ENCODE measurements around the gene WHRN.

The WHRN gene

DNA sequence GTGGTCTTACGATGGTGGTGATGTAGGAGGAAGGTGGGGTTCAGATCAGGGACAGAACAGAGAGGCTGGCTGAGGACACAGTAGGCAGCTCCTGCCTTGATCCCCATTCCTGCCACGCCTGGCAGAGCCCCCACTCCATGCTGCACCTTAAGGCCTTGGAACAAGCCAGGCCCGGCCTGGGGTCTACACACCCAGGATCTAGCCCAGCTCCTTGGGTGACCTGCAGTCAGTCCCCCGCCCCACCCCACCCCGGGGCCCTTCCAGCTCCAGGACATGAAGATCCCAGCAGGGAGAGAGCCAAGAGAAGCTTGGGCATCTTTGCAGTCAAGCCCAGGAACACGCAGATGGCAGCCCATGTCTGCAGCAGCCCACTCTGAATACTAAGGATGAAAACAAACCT, 34.7 kb downstream of the WHRN start:
- DNase-seq (ENCODE audit: low read depth) = no peak

DNA sequence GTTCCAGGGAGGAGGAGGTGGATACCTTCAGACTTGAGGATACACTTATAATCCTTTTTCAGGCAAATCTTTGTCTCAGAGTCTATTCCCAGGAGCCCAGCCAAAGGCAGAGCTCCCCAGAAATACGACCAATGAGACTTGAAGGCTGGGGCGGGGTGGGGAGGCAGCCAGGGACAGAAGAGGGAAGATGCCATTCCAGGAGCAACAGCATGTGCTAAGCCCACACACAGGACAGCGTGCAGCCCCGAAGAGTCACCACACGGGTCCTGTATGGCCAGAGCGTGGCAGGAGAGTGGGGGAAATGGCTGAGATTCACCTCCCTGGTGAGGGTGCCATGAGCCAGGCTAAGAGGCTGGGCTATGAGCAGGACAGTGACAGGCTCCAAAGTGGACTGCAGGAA, 35.2 kb downstream of the WHRN start:
- no peak for DNase-seq (ENCODE audit: low read depth)

DNA sequence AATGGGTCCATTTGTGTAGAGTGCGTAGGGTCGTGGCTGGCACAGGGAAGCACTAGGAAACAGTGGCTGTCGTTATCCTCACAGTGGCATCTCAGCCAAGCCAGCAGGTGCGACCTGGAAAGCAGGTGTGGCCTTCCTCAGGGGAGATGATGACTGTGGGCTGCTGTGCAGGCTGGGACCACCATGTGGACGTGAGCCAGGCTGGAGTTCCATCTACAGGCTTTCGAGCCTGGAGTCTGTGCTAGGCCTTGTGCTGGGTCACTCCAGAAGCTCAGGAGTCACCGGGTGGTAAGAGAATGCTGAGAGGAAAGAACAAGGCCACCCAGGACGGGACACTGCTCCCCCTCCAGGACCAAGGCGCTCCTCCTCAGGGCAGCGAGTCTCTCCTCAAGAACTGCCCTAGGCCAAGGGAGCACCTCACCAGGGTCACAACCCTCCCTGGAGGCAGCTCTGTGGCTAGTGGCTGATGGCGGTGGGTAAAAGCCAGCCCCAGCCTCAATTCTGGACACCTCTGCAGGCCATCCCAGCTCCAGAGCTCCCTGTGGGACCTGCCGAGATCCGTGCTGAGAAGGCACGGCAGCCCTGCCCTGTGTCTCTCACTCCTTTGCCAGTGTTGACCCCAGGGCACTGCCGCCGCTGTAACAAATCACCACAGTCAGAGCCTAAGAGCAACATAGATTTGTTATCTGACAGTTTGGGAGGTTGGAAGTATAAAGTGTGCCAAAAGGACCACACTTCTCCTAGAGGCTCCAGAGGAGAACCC, 36.0 kb downstream of the WHRN start:
- DNase-seq (ENCODE audit: low read depth) = no peak

DNA sequence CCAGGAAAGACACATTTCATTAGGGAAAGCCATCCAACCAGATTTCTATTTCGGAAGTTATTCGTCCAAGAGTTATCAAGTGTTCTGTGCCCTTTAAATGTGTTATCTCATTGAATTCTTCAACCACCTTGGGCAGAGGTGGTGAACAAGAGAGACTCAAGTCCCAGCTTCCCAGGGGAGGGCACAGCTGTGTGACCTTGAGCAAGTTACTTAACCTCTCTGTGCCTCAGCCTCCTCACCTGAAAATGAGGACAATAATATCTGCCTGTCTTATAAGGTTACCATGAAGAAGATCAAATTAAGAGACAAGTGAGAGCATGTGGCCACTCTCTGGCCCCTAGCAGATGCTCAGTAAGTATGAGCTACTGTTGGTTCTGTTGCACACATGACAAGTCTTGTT, 37.4 kb downstream of the WHRN start:
- no peak for DNase-seq (ENCODE audit: low read depth)

DNA sequence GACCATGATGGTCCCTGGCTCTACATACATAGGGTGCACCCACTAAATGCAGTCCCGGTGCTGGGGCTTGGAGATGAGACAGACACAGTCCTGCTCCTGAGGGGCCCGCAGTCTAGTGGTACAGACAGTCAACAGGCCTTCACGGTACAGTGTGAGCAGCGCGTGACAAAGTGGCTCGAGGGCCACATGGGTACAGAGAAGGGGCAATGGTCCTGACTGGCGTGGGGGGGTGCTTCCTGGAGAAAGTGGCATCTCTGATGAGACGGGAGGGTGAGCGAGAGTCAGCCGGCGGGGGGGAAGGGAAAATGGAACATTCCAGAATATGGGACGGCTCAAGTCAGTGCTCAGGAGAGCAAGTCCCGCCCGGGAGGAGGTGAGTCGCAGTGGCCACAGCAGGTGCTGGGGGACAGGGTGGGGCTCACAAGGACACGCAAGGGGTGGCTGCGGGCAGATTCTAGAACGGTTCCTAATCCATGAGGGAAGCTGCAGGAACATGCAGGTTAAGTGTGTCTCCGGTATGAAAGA, 38.0 kb downstream of the WHRN start:
- DNase-seq (ENCODE audit: low read depth) = no peak

DNA sequence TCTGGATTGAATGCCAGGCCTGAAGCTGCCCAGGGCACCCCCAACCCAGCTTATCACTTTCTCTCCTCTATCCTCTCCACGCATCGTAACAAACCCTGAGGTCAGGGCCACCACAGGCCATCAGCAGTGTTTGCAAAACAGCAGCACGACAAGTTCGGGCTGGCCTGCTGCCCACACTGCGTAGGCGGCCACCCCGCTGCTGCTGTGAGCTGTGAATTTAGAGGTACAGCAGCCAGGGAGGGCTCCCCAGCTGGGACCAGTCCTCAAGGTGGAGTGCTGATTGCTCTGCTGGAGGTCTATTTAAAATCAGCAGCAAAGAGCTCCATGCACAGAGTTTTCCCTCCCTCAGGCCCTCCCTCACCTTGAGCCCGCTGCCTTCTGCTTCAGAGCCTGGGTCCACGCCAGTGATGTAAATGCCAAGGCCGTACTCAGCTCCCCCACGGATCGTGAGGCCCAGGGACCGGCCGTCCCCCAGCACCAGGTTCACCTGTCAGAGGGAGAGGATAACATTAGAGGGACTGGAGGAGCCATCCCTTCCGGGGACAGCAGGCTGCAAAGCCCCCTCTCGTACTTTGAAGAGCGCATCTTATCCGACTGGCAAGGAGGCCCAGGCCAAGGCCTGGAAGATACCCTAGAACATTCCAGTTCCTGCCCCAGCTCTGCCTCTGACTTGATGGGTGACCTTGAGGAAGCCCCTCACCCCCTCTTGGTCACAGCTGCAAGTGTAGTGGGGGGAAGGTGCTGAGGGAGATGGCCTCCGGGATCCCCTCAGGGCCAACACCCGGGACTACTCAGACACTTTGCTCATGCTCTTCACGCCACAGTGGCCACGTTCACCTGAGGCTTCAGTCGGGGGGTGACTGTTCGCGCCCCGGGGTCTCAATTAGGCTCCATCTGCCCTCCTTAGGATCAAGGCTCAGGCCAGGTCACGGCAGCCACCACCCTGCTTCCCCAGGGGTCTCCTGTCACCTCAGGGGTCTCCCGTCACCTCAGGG, 39.1 kb downstream of the WHRN start:
- DNase-seq (ENCODE audit: low read depth) = no peak

DNA sequence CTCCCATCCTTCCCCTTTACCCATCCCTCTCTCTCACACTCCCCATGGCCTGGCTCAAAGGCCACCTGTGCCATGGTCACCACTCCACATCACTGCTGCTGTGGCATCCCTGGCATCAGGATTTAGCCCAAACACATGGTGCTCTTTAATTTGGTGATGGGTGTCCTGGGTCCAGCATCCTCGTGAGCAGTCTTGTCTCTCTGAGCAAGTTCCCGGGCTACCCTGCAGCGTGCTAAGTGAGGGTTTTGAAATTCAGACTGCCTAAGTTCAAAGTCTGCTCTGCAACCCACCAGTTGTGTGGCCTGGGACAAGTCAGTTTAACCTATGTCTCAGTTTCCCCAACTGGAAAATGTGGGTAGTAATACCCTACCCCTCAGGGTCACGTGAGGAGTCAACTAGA, 39.9 kb downstream of the WHRN start:
- no peak for DNase-seq (ENCODE audit: low read depth)

DNA sequence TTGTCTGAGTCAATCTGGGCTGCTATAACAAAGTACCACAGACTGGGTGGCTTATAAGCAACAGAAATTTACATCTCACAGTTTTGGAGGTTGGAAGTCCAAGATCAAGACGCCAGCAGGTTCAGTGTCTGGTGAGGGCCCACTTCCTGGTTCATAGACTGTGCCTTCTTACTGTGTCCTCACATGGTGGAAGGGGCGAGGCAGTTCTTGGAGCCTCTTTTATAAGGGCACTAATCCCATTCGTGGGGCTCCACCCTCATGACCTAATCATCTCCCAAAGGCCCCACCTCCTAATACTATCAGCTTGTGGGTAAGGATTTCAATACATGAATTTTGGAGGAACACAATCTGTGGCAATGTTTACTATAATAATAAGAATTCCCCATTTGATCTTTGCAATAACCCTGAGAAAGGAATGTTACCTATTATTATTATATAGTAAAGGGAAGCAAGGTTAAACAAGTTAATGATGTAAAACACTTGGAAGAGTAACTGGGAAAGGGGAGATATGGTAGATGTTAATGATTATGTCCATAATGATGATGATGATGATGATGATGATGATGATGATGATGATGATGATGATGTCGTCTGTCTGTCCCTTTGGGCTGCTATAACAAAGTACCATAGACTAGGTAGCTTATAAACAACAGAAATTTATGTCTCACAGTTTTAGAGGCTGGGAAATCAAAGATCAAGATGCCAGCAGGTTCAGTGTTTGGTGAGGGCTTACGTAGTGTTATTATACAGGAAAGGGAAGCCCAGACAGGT, 40.8 kb downstream of the WHRN start:
- no peak for DNase-seq (ENCODE audit: low read depth)

DNA sequence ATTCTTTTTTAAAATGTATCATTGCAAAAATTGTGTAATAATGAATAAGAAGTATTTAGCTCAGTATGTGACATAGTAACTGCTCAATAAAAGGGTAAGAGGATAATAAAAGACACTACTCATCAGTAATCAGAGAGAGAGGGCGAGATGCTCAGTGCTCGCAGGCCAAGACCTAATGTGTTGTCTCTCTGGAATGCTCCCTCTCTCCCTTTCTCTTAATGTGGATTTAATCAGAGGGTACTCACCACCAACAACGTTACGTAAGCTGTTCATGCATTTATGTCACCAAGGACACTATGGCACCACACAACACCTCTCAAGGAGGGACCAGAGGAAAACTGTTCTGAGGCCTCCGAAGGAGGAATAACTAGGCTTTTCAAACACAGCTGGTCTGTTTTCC, 42.5 kb downstream of the WHRN start:
- DNase-seq (ENCODE audit: low read depth) = no peak

DNA sequence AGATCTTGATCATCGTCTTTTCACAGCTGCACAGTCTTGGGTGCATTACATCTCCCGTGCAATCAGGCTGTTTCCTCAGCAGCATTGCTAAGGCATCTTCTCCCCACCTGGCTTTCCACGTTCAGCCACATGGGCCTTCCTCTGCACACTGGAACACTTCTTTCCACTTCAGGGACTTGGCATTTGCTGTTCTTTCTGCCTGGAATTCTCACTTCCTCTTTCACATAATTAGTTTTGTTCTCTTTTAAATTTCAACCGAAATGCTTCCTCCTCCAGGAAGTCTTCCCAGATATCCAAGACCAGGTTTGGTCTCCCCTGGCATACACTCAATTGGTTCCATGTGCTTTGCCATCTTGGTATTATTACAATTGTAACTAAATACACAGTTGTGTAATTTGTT, 43.8 kb downstream of the WHRN start:
- no peak for DNase-seq (ENCODE audit: low read depth)

DNA sequence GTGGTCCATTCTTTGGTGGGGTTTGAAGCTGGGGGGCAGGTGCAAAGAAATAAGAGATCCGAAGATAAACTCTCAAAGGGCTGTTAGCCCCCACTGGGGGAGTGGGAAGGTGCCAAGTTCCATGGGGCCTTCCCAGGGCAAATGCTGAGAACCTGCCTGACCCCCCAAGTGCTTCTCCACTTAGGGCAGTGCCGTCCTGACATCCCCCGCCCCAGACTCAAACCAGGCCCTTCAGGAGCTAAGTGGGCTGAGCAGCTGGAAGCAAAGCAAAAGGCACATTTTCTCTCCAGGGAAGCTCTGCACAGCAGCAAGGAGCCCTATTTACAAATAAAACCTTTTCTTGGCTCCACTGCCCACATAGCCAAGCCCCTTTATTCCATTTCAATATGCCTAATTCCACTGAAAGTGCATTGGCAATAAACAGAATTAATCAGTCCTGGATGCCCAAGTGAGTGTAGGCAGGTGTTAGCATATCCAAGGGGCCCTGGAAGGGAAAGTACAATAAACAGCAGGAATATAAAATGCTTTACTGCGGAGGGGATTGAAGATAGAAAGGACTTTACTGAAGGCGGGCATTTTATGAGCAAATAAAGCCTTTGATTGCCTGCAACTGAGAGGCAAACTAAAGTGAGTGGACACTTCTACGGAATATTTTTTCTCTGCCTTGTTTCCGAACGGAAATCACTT, 44.6 kb downstream of the WHRN start:
- no peak for DNase-seq (ENCODE audit: low read depth)

DNA sequence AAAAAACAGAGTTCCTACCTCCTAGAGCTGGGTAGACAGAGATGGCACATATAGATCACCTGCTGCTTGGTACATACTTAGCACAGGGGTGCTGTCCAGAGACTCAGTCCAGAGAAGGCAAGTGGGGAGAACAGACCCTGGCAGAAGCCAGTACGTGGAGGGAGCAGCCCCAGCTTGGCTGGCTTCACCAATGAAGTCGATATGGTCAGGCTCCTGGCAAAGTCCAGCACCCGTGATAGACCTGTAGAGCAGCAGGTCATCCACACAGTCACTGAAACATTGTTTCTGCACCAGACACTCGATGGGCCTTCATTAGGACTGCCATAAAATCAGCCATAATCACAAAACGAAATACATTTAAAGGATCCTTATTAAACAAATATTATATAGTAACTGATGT, 45.8 kb downstream of the WHRN start:
- no peak for DNase-seq (ENCODE audit: low read depth)

DNA sequence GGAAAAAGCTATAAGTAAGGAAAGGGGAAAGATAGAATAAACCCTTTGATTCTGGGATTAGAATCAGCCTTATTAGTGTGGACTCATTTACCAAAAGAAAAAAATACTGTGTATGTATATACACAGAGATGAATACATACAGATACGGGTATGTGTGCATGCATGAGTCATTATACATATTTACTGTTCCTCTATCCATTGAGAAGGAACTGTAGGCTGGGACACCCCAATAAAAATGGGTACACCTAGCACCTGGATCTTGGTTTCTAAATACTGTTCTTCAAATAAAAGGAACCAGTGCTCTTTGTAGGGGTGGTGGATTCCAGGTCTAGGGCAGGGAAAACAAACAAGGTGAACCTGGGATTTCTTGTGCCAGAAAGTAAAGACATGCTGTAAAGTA, 48.3 kb downstream of the WHRN start:
- DNase-seq (ENCODE audit: low read depth) = no peak

DNA sequence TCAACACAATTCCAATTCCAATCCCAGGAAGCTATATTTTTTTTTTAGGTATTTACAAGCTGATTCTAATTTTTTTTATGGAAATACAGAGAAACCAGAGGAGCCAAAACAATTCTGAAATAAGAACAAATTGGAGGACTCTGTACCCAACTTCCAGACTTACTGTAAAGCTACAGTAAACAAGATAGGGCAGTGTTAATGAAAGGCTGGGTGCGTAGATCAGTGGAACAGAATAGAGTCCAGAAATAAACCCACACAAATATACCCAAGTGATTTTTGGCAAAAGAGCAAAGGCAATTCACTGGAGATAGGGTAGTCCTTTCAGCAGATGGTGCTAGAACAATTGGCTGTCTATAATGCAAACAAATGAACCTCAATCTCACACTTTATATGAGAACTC, 50.6 kb downstream of the WHRN start:
- DNase-seq (ENCODE audit: low read depth) = no peak

DNA sequence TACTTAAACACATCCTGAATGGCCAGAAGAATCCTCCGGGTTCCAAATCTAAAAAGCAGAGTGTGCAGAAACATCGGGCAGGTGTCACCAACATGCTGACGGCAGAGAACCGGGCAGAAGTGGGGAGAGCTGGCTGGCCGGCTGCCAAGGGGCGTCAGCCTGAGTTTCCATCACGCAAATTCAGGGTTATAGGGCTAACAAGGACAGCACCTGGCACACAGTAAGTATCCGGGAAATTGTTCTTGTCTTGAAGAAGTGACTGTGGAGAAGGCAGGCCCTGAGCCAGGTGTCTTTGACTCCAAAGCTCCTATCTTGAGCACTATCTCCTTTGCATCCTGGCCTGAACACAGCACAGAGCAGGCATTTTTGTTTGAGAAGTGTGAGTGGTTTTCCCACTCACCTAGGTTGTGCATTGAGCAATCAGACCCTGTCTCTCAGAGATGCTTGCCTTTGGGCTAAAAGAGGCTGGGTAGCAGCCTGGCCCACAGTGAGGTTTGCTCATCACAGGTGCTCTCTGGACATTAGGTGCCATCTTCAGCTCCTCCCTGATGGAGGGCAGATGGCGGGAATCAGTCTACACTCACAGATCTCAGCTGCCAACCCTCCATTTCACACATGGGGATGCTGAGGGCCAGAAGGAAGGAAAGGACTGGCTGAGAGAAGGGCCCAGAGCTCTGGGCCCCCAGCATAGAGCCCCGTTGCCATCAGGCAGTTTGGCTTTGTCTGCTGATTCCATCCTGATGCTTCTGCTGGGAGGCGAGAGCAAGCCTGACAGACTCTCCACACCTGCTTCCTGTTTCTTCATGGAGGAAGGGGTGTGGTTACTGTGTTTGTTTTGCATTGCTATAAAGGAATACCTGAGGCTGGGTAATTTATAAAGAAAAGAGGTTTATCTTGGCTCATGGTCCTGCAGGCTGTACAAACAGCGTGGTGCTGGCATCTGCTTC, 52.8 kb downstream of the WHRN start:
- DNase-seq (ENCODE audit: low read depth) = no peak

DNA sequence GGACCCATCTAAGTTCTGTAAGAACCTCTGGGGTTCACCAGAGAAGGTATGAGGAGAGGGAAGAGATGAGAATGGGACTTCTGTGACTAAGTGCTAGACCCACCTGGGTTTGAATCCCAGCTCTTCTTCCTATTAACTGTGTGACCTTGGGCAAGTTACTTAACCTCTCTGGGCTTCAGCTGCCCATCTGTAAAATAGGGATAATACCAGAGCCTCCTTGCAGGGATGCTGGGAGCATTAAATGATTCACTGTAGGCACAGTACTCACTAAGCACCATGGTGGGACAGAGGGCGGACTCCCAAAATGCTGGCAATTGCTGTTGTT, 53.6 kb downstream of the WHRN start:
- DNase-seq (ENCODE audit: low read depth) = no peak

DNA sequence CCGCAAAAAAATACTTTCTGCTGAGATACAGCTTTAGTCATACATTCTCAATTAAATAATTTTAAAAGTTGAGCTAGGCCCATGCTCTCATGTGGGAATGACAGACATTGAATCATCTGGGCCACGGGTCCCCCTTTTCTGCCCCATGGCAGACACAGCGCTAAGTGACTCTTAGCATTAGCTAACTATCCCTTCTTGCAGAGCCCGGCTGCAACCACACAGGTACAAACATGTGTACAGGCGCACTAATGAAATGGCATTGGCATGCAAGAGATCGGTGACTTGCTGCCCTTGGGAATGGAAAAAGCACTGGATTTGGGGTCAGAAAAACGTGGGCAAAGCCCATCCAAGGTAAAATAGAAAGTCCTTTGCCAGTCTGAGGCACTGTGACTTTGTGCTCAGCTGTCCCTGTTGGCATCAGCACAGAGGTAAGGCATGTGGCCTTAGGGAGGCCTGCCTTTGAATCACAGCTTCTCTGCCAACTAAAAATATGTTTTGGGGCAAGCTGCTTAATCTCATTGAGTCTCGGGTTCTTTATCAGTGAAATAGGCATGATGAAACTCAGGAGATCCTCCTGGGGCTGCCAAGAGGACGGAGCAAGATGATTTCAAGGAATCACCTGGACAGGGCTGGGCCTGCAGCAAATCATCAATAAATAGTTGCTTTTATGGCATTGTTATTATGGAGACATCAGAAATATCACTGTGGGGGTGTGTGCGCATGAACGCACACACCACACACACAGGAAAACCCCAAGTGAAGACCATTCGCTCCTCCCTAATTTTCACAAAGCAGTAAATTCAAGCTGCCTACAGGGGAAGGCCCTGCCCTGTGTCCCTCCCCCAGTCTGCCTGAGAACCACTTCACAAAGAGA, 54.2 kb downstream of the WHRN start:
- DNase-seq (ENCODE audit: low read depth) = no peak

DNA sequence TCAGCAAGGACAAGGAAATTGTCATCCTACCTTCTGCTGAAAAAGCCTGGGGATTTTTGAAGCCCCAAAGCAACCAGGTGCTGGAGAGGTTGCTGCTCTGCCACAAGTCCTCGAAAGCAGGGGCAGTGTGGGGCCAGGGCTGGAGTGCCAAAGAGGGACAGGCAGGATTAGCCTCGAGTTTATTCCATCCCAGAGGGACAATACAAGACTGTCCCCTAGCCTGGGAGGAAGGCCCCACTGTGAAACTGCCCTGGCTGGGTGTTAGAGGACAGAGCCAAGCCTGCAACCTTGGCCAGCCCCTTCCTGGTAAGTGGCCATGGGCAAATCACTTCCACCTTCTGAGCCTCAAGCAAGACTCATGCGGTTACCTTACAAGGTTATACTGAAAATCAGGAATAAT, 55.1 kb downstream of the WHRN start:
- DNase-seq (ENCODE audit: low read depth) = no peak

DNA sequence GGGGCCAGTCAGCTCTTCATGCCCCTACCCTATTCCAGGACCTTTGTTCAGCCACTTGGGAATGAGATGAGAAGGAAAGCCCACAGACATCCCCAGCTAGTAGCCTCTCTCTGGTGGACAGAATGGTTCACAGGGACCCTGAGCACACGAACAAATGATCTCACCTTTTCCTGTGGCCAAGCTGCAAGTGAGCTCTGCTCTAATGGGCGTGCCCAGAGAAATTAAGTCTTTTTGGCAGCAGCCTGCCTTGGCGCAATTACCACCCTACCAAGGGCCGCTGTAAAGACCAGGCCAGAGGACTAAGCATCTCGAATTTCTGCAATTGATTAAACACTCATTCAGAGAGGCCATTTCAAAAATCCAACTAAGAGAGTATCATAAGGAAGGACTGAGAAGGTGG, 56.0 kb downstream of the WHRN start:
- no peak for DNase-seq (ENCODE audit: low read depth)

DNA sequence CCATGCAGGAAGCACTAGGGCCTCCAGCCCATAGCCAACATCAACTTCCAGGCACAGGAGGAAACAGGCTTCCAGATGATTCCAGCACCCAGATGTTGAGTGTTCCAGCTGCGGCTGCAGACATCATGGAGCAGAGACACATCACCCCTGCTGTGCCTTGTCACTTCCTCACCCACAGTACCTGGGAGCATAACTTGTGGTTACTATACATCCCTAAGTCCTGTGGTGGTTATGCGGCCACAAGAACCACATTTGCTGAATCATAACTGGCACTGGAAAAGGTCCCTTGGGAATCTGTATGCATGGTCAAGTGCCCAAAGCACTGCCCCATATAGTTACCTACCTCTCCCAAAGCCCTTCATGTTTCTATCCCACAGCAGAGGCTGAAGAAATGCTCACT, 56.6 kb downstream of the WHRN start:
- no peak for DNase-seq (ENCODE audit: low read depth)
